ENCODE measurements around the gene SUN5. TPM values are rescaled to one million over a fixed set of nuclear protein-coding genes. Genes with fewer than 3 reads are reported as not detected.

The SUN5 gene
- total and polyA plus RNA-seq, 2 donors (not counting 3 experiments of a cell fraction or from before 2014, with no cell fraction given) = not detected

DNA sequence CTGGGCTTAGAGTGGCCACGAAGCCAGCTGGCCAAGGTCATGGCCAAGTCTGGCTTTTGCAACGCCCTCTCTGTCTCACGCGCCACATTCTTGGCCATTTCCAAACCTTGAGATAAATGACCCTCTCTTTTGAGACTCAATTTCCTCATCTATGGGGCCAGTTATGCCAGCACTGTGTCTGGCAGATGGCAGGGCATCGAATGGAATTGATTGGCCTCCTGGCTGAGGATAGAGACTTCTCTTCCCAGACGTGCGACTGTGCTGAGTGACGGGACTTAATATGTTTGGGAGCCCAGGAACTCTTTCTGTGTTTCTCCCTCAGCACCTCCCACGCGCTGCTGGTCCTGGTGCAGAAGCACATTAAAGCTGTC lies 10.9 kb upstream of the SUN5 start:
- TF ChIP-seq MAX (IDR thresholded peaks at IDR 0.05; ENCODE audit: insufficient read depth, insufficient read length) = no peak
- ChIA-PET CTCF (no interaction called here), POLR2A (no interaction called here)
- intact Hi-C loops (cut with micrococcal nuclease) = no loop called here
- no peaks in the 10 kb centered on the region for H3K79me2 ChIP-seq (ENCODE audit: control insufficient read depth, insufficient read depth, low read length)
- no peaks in the 10 kb centered on the region for H3K36me3 ChIP-seq (ENCODE audit: control insufficient read depth in 2 of 2, extremely low read depth in 1 of 2, insufficient read depth in 2 of 2, low read length in 2 of 2)
- H2AFZ ChIP-seq (ENCODE audit: low read depth, low read length) = no peak overlapping the region
- no peaks in the 10 kb centered on the region for H3K4me1 ChIP-seq (ENCODE audit: control insufficient read depth, extremely low read depth, insufficient read depth, low read length)
- H3K9ac ChIP-seq (replicated peaks; ENCODE audit: extremely low read depth, insufficient read depth, low read length) = no peak overlapping the region
- no TSS peak for BruUV-seq (replicated peaks)
- dilution Hi-C loops (cut with MboI; ENCODE audit: extremely low pct_ligation_motif_present, low sequenced_read_pairs) = no loop called here
- no peak overlapping the region for H3K4me3 ChIP-seq (replicated peaks in 1 of 3; ENCODE audit: insufficient read depth in 1 of 3, low read depth in 1 of 3, low read length in 3 of 3)
- H3K27ac ChIP-seq (ENCODE audit: insufficient read depth, low read depth, low read length) = no peak overlapping the region
- no peaks in the 10 kb centered on the region for H3K27me3 ChIP-seq (ENCODE audit: control insufficient read depth in 2 of 2, insufficient read depth in 2 of 2, low read length in 2 of 2)
- no peaks in the 10 kb centered on the region for H4K20me1 ChIP-seq (replicated peaks; ENCODE audit: control insufficient read depth, extremely low read depth, insufficient read depth, low read length)
- H3K9me3 ChIP-seq (replicated peaks; ENCODE audit: control insufficient read depth, insufficient read depth, low read length) = no peaks in the 10 kb centered on the region
- FAIRE-seq = no peak
- DNase-seq (ENCODE audit: low read depth, low spot score) = no peak
- H3K4me2 ChIP-seq (ENCODE audit: insufficient read depth, low read length) = no peak overlapping the region
- no peaks in the 10 kb centered on the region for H3K9me1 ChIP-seq (replicated peaks; ENCODE audit: control insufficient read depth, extremely low read depth, insufficient read depth, low read length)

GRCh38 chr20:33014336-33015113 lies 10.3 kb upstream of the SUN5 start:
- TF ChIP-seq POLR2A (IDR thresholded peaks at IDR 0.05; ENCODE audit: low read depth, low read length) = no peak
- no peak for TF ChIP-seq CTCF (IDR thresholded peaks at IDR 0.05; ENCODE audit: extremely low read depth in 1 of 2, insufficient read depth in 1 of 2, low read depth in 1 of 2, low read length in 2 of 2)
- TF ChIP-seq MYC (IDR thresholded peaks at IDR 0.05; ENCODE audit: low read depth, low read length) = no peak
- no peak for TF ChIP-seq JUN (IDR thresholded peaks at IDR 0.05; ENCODE audit: borderline replicate concordance, insufficient read depth, insufficient read length, low read depth)
- TF ChIP-seq EZH2 (IDR thresholded peaks at IDR 0.05; ENCODE audit: borderline replicate concordance, low read depth, low read length, severe bottlenecking) = no peak
- no peak for TF ChIP-seq GATA2 (IDR thresholded peaks at IDR 0.05; ENCODE audit: insufficient read depth, insufficient read length, low read depth, low read length)
- TF ChIP-seq POLR2AphosphoS5 (IDR thresholded peaks at IDR 0.05; ENCODE audit: insufficient read depth, low read depth, low read length) = no peak
- TF ChIP-seq MAX (IDR thresholded peaks at IDR 0.05; ENCODE audit: insufficient read depth, insufficient read length) = no peak
- no peak for TF ChIP-seq FOS (IDR thresholded peaks at IDR 0.05; ENCODE audit: borderline replicate concordance, insufficient read depth, low read length)
- Histone ChIP-seq H3K9me3 (replicated peaks; ENCODE audit: control insufficient read depth, insufficient read depth, low read length) (no peaks in the 10 kb centered on the region), H3K27ac (ENCODE audit: insufficient read depth, low read depth, low read length) (no peak overlapping the region), H3K36me3 (ENCODE audit: control insufficient read depth in 2 of 2, extremely low read depth in 1 of 2, insufficient read depth in 2 of 2, low read length in 2 of 2) (no peaks in the 10 kb centered on the region), H3K4me3 (replicated peaks in 1 of 3; ENCODE audit: insufficient read depth in 1 of 3, low read depth in 1 of 3, low read length in 3 of 3) (no peak overlapping the region), H3K27me3 (ENCODE audit: control insufficient read depth in 2 of 2, insufficient read depth in 2 of 2, low read length in 2 of 2) (no peaks in the 10 kb centered on the region), H4K20me1 (replicated peaks; ENCODE audit: control insufficient read depth, extremely low read depth, insufficient read depth, low read length) (no peaks in the 10 kb centered on the region), H3K79me2 (ENCODE audit: control insufficient read depth, insufficient read depth, low read length) (no peaks in the 10 kb centered on the region), H3K9ac (replicated peaks; ENCODE audit: extremely low read depth, insufficient read depth, low read length) (no peak overlapping the region), H2AFZ (ENCODE audit: low read depth, low read length) (no peak overlapping the region), H3K4me1 (ENCODE audit: control insufficient read depth, extremely low read depth, insufficient read depth, low read length) (no peaks in the 10 kb centered on the region), H3K4me2 (ENCODE audit: insufficient read depth, low read length) (no peak overlapping the region), H3K9me1 (replicated peaks; ENCODE audit: control insufficient read depth, extremely low read depth, insufficient read depth, low read length) (no peaks in the 10 kb centered on the region)
- no peak for DNase-seq (ENCODE audit: low read depth, low spot score)
- FAIRE-seq = no peak
- BruUV-seq (replicated peaks) = no TSS peak
- dilution Hi-C loops (cut with MboI; ENCODE audit: extremely low pct_ligation_motif_present, low sequenced_read_pairs) (no loop called here), intact Hi-C loops (cut with micrococcal nuclease) (no loop called here)
- POLR2A ChIA-PET = no interaction called here
- CTCF ChIA-PET = no interaction called here
